ENCODE data around the gene KCNIP1. TPM values are rescaled to one million over a fixed set of nuclear protein-coding genes. Genes with fewer than 3 reads are reported as not detected.

KCNIP1 gene
- total RNA-seq, 1 donor from 2014 or later: 0.45 TPM

DNA sequence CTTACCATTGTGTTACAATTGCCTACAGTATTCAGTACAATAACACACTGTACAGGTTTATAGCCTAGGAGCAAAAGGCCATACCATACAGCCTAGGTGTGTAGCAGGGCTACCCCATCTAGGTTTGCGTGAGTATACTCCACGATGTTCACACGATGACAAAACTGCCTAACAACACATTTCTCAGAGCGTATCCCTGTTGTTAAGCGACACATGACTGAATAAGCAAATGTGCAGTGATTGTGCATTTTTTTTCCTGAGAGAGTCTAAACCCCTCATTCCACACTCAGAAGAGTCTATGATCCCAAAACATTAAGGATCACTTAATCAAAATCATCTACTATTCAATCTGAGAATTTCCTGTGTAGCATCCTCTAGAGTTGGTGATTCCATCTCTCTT is 211.3 kb downstream of the KCNIP1 start:
- TF ChIP-seq EZH2 (IDR thresholded peaks at IDR 0.05; ENCODE audit: insufficient read depth, low read length): no peak
- TF ChIP-seq, protein P1, sequence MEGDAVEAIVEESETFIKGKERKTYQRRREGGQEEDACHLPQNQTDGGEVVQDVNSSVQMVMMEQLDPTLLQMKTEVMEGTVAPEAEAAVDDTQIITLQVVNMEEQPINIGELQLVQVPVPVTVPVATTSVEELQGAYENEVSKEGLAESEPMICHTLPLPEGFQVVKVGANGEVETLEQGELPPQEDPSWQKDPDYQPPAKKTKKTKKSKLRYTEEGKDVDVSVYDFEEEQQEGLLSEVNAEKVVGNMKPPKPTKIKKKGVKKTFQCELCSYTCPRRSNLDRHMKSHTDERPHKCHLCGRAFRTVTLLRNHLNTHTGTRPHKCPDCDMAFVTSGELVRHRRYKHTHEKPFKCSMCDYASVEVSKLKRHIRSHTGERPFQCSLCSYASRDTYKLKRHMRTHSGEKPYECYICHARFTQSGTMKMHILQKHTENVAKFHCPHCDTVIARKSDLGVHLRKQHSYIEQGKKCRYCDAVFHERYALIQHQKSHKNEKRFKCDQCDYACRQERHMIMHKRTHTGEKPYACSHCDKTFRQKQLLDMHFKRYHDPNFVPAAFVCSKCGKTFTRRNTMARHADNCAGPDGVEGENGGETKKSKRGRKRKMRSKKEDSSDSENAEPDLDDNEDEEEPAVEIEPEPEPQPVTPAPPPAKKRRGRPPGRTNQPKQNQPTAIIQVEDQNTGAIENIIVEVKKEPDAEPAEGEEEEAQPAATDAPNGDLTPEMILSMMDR (IDR thresholded peaks at IDR 0.05; ENCODE audit: insufficient read depth, low read depth, low read length): no peak
- H3K4me3 Mint-ChIP-seq (ENCODE audit: unreplicated experiment): no peak overlapping the region
- Histone ChIP-seq H3K4me3 (ENCODE audit: insufficient read depth, low read depth, low read length) (no peak overlapping the region), H2AFZ (ENCODE audit: low read depth, low read length) (no peak overlapping the region), H3K36me3 (ENCODE audit: insufficient read depth, low read length) (no peaks in the 10 kb centered on the region), H3K27me3 (ENCODE audit: insufficient read depth, low read length) (peaks cover 3% of the 10 kb centered on the region), H3K9ac (ENCODE audit: low read length) (no peak overlapping the region), H3K79me2 (ENCODE audit: insufficient read depth, low read length) (no peaks in the 10 kb centered on the region), H3K27ac (ENCODE audit: low read depth, low read length) (no peak overlapping the region), H3K9me3 (ENCODE audit: insufficient read depth, low read depth, low read length) (no peaks in the 10 kb centered on the region), H4K20me1 (ENCODE audit: insufficient read depth, low read length) (no peaks in the 10 kb centered on the region), H3K4me2 (ENCODE audit: low read length) (no peak overlapping the region), H3K4me1 (ENCODE audit: insufficient read depth, low read length) (no peaks in the 10 kb centered on the region)
- H3K36me3 Mint-ChIP-seq (ENCODE audit: low read depth, unreplicated experiment): no peaks in the 10 kb centered on the region
- FAIRE-seq (no peak), DNase-seq (ENCODE audit: low read depth) (no peak)
- H3K27ac Mint-ChIP-seq (ENCODE audit: unreplicated experiment): no peak overlapping the region
- H3K4me1 Mint-ChIP-seq (ENCODE audit: low read depth, unreplicated experiment): no peaks in the 10 kb centered on the region
- H3K9me3 Mint-ChIP-seq (ENCODE audit: unreplicated experiment): peaks cover 2% of the 10 kb centered on the region
- H3K27me3 Mint-ChIP-seq (ENCODE audit: low read depth, unreplicated experiment): peaks cover 5% of the 10 kb centered on the region

GRCh38 chr5:170716396-170716795 is 212.6 kb downstream of the KCNIP1 start:
- Mint-ChIP-seq H3K9me3 (ENCODE audit: unreplicated experiment) (no peaks in the 10 kb centered on the region), H3K27me3 (ENCODE audit: low read depth, unreplicated experiment) (peaks cover 13% of the 10 kb centered on the region), H3K36me3 (ENCODE audit: low read depth, unreplicated experiment) (no peaks in the 10 kb centered on the region), H3K4me3 (ENCODE audit: unreplicated experiment) (no peak overlapping the region), H3K4me1 (ENCODE audit: low read depth, unreplicated experiment) (no peaks in the 10 kb centered on the region), H3K27ac (ENCODE audit: unreplicated experiment) (no peak overlapping the region)
- H3K36me3 ChIP-seq (ENCODE audit: insufficient read depth, low read length): no peaks in the 10 kb centered on the region
- no peak overlapping the region for H3K4me3 ChIP-seq (ENCODE audit: insufficient read depth, low read depth, low read length)
- no peak overlapping the region for H2AFZ ChIP-seq (ENCODE audit: low read depth, low read length)
- FAIRE-seq: no peak
- no peak overlapping the region for H3K27ac ChIP-seq (ENCODE audit: low read depth, low read length)
- no peaks in the 10 kb centered on the region for H4K20me1 ChIP-seq (ENCODE audit: insufficient read depth, low read length)
- no peaks in the 10 kb centered on the region for H3K79me2 ChIP-seq (ENCODE audit: insufficient read depth, low read length)
- H3K4me1 ChIP-seq (ENCODE audit: insufficient read depth, low read length): no peaks in the 10 kb centered on the region
- no peak overlapping the region for H3K9ac ChIP-seq (ENCODE audit: low read length)
- no peak for TF ChIP-seq EZH2 (IDR thresholded peaks at IDR 0.05; ENCODE audit: insufficient read depth, low read length)
- TF ChIP-seq, protein P1 (IDR thresholded peaks at IDR 0.05; ENCODE audit: insufficient read depth, low read depth, low read length): no peak
- no peak for DNase-seq (ENCODE audit: low read depth)
- no peak overlapping the region for H3K4me2 ChIP-seq (ENCODE audit: low read length)
- H3K27me3 ChIP-seq (ENCODE audit: insufficient read depth, low read length): peaks cover 3% of the 10 kb centered on the region
- H3K9me3 ChIP-seq (ENCODE audit: insufficient read depth, low read depth, low read length): no peaks in the 10 kb centered on the region

GRCh38 chr5:170719551-170719950 is 215.7 kb downstream of the KCNIP1 start:
- Histone ChIP-seq H3K9me3 (ENCODE audit: insufficient read depth, low read depth, low read length) (no peaks in the 10 kb centered on the region), H3K4me3 (ENCODE audit: insufficient read depth, low read depth, low read length) (no peak overlapping the region), H3K27ac (ENCODE audit: low read depth, low read length) (no peak overlapping the region), H2AFZ (ENCODE audit: low read depth, low read length) (no peak overlapping the region), H4K20me1 (ENCODE audit: insufficient read depth, low read length) (no peaks in the 10 kb centered on the region), H3K4me2 (ENCODE audit: low read length) (no peak overlapping the region), H3K4me1 (ENCODE audit: insufficient read depth, low read length) (no peaks in the 10 kb centered on the region), H3K79me2 (ENCODE audit: insufficient read depth, low read length) (no peaks in the 10 kb centered on the region), H3K9ac (ENCODE audit: low read length) (no peak overlapping the region), H3K36me3 (ENCODE audit: insufficient read depth, low read length) (no peaks in the 10 kb centered on the region), H3K27me3 (ENCODE audit: insufficient read depth, low read length) (peaks cover 3% of the 10 kb centered on the region)
- no peak for DNase-seq (ENCODE audit: low read depth)
- peaks cover 20% of the 10 kb centered on the region for H3K27me3 Mint-ChIP-seq (ENCODE audit: low read depth, unreplicated experiment)
- H3K27ac Mint-ChIP-seq (ENCODE audit: unreplicated experiment): no peak overlapping the region
- H3K36me3 Mint-ChIP-seq (ENCODE audit: low read depth, unreplicated experiment): no peaks in the 10 kb centered on the region
- no peak for FAIRE-seq
- peaks cover 2% of the 10 kb centered on the region for H3K9me3 Mint-ChIP-seq (ENCODE audit: unreplicated experiment)
- H3K4me1 Mint-ChIP-seq (ENCODE audit: low read depth, unreplicated experiment): no peaks in the 10 kb centered on the region
- TF ChIP-seq EZH2 (IDR thresholded peaks at IDR 0.05; ENCODE audit: insufficient read depth, low read length): no peak
- TF ChIP-seq, protein P1 (IDR thresholded peaks at IDR 0.05; ENCODE audit: insufficient read depth, low read depth, low read length): no peak
- no peak overlapping the region for H3K4me3 Mint-ChIP-seq (ENCODE audit: unreplicated experiment)
